ENCODE results near the gene EEF1AKMT3. TPM values are rescaled to one million over a fixed set of nuclear protein-coding genes. Genes with fewer than 3 reads are reported as not detected.
A peak's percentile ranks its signal among the peaks of the same experiment; 100 is the strongest.

The EEF1AKMT3 gene
- total and polyA plus RNA-seq, 9 of the 15 experiments (the other 6 are each of a cell fraction or from before 2014, with no cell fraction given) = 4.1 to 17.2 (median 7.9) TPM

DNA sequence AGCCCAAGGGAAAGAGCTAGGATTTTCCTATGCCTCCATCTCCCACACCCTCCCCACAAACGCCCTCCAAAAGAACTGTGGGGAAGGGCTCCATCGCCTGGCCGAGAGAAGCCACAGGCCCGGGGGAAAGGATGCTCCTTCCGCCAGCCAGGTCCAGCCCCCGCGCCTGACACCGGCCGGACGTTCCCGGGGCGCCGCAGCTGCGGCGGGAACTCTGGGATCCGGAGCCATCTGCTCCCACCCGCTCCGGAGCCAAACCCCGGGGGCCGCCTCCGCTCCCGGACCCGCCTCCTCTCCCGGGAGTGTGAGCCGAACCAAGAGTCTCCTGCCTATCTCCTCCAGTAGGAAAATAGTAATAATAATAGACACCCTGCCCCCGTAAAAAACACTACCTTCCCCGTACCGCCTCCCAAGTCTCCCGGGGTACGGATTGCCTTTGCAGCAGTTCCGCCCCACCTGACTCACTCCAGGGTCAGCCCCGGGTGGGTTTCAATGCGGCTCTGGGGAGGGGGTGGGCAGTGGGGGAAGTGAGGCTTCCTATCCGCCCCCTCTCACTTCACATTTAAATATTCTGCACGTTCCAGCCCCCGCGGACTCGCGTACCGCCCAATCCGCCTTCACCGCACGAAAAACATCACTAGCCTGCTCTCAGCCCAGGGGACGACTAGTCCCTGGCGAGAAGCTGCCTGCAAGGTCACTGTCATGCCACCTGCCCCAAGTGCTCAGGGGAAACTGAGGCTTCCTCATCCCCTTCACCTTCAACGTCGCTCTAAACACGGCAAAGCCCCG, 36.3 kb upstream of the EEF1AKMT3 start (continued):
- TF ChIP-seq YY1 (IDR thresholded peaks at IDR 0.05; ENCODE audit: borderline replicate concordance in 1 of 3, control insufficient read depth in 1 of 3, extremely low read depth in 1 of 3, insufficient read depth in 3 of 3, insufficient read length in 1 of 3, insufficient replicate concordance in 2 of 3, low read depth in 1 of 3, low read length in 2 of 3) (peak in 2 of 3 experiments; percentile 8 to 41), PYGO2 (tag; IDR thresholded peaks at IDR 0.05) (no peak), MTA2 (IDR thresholded peaks at IDR 0.05; ENCODE audit: low read depth) (no peak), XRCC4 (IDR thresholded peaks at IDR 0.05; ENCODE audit: extremely low read depth, insufficient read depth, insufficient read length) (no peak)

- Histone ChIP-seq H3K4me1 (replicated peaks in 1 of 2; ENCODE audit: control insufficient read depth in 2 of 2, insufficient read depth in 2 of 2, low read length in 2 of 2) (peaks cover 9 to 33% of the 10 kb centered on the region in 2 experiments; a peak in 4 of 5 replicates), H3K27me3 (ENCODE audit: control insufficient read depth in 2 of 2, insufficient read depth in 2 of 2, low read length in 2 of 2) (peaks cover 12 to 53% of the 10 kb centered on the region in 2 experiments), H3K9me3 (replicated peaks; ENCODE audit: control insufficient read depth, insufficient read depth, low read depth, low read length) (no peaks in the 10 kb centered on the region), H3K36me3 (ENCODE audit: control insufficient read depth, insufficient read depth, low read length) (no peaks in the 10 kb centered on the region), H2AFZ (ENCODE audit: low read depth, low read length) (peak overlapping the region; percentile 94), H3K4me2 (ENCODE audit: insufficient read depth, low read length) (peak overlapping the region; percentile 81), H3K9ac (ENCODE audit: insufficient read depth in 1 of 2, low read depth in 2 of 2, low read length in 2 of 2) (peak overlapping the region; percentile 51 to 87), H3K79me2 (ENCODE audit: control insufficient read depth, insufficient read depth, low read length) (no peaks in the 10 kb centered on the region), H3K9me1 (ENCODE audit: control insufficient read depth, insufficient read depth, low read length) (no peaks in the 10 kb centered on the region), H3K4me3 (peak overlapping the region; percentile 38), H4K20me1 (replicated peaks; ENCODE audit: control insufficient read depth, insufficient read depth, low read length) (no peaks in the 10 kb centered on the region), H3K27ac (ENCODE audit: extremely low read depth, low read depth, low read length) (peak overlapping the region; percentile 11; the same call in 1 of the 3 replicates)
- no TSS peak for BruUV-seq (replicated peaks)
- ChIA-PET CTCF (ENCODE audit: low intra/inter-chr PET ratio) (interaction anchor here (2.3 kb wide), 1 partner anchor 154 kb away, joined by 17 read pairs; no protein-coding TSS in a partner anchor), POLR2A (interaction anchor here (0.5 to 3.5 kb wide), 10 partner anchors 8 to 240 kb away, joined by 3 to 15 read pairs (median 3); partner anchors contain the start of genes CDK4, DDIT3, PIP4K2C and TSPAN31)
- in situ Hi-C loops (cut with MboI) = no loop called here
- ATAC-seq (peak; percentile 17), FAIRE-seq (peak; percentile 86), DNase-seq (ENCODE audit: extremely low read depth in 1 of 4, low spot score in 3 of 4) (peak in 1 of 4 experiments; percentile 30)
- 17% methylated on average over 27 of the region's 31 CpGs for WGBS (ENCODE audit: insufficient coverage, low coverage, missing lambda C conversion rate)
- intact Hi-C loops (cut with micrococcal nuclease) = loop anchor here (1.0 to 5.0 kb wide), 4 partner anchors 104 to 274 kb away; partner anchors contain the start of genes B4GALNT1, DDIT3 and MBD6
- 0 out of 2 replicates have a peak, but pooled peaks have one; percentile 39 for TF ChIP-seq SAFB (IDR thresholded peaks at IDR 0.05; ENCODE audit: borderline replicate concordance, low read depth, low read length)
- peak; percentile 94 for TF ChIP-seq ZFP36 (IDR thresholded peaks at IDR 0.05; ENCODE audit: low read depth, low read length, partially characterized antibody)
- TF ChIP-seq ZNF23 (CRISPR knock-in tag; IDR thresholded peaks at IDR 0.05) = no peak
- no peak for TF ChIP-seq ZNF354B (CRISPR knock-in tag; IDR thresholded peaks at IDR 0.05)
Measured at GRCh38 chr12:57736741-57737466, 35.5 kb upstream of the EEF1AKMT3 start.

Data from K562 (cell line).